OCI-M2 (cell line): ENCODE measurements around the gene DMD.

ENCODE experiments used
- DNase-seq: peaks from one replicate; lab custom pipeline; 2025; ENCODE audit not compliant: unreplicated experiment; lab: John Stamatoyannopoulos, UW

The DMD gene

GRCh38 chrX:31258166-31258565, 1953.2 kb downstream of the DMD start:
- DNase-seq = no peak

GRCh38 chrX:31255310-31256033, 1955.9 kb downstream of the DMD start:
- DNase-seq = no peak

GRCh38 chrX:31252133-31252532, 1959.2 kb downstream of the DMD start:
- no peak for DNase-seq

GRCh38 chrX:31251336-31251735, 1960.0 kb downstream of the DMD start:
- no peak for DNase-seq

GRCh38 chrX:31245714-31246113, 1965.6 kb downstream of the DMD start:
- no peak for DNase-seq

- no peak for DNase-seq
Observed at GRCh38 chrX:31243804-31244203, 1967.5 kb downstream of the DMD start.

GRCh38 chrX:31240982-31241381, 1970.4 kb downstream of the DMD start:
- no peak for DNase-seq

- DNase-seq = no peak
Observed at GRCh38 chrX:31237189-31237588, 1974.2 kb downstream of the DMD start.

GRCh38 chrX:31236231-31236630, 1975.1 kb downstream of the DMD start:
- DNase-seq = no peak

GRCh38 chrX:31233941-31234496, 1977.3 kb downstream of the DMD start:
- no peak for DNase-seq

GRCh38 chrX:31232506-31232905, 1978.8 kb downstream of the DMD start:
- no peak for DNase-seq

- no peak for DNase-seq
Observed at GRCh38 chrX:31228909-31229308, 1982.4 kb downstream of the DMD start.

GRCh38 chrX:31228415-31228832, 1982.9 kb downstream of the DMD start:
- DNase-seq = no peak

- DNase-seq = no peak
Observed at GRCh38 chrX:31227250-31227649, 1984.1 kb downstream of the DMD start.

- DNase-seq = no peak
Observed at GRCh38 chrX:31225819-31226218, 1985.5 kb downstream of the DMD start.

GRCh38 chrX:31224381-31225012, 1986.9 kb downstream of the DMD start:
- DNase-seq = no peak

GRCh38 chrX:31223817-31224216, 1987.5 kb downstream of the DMD start:
- DNase-seq = no peak

GRCh38 chrX:31222946-31223345, 1988.4 kb downstream of the DMD start:
- no peak for DNase-seq

GRCh38 chrX:31219174-31219573, 1992.2 kb downstream of the DMD start:
- no peak for DNase-seq

- no peak for DNase-seq
Observed at GRCh38 chrX:31217084-31217483, 1994.3 kb downstream of the DMD start.

GRCh38 chrX:31215277-31215815, 1996.0 kb downstream of the DMD start:
- DNase-seq = no peak

- no peak for DNase-seq
Observed at GRCh38 chrX:31213941-31214340, 1997.4 kb downstream of the DMD start.
